H1 (cell line): ENCODE measurements around the gene SERP1. TPM values are rescaled to one million over a fixed set of nuclear protein-coding genes. Genes with fewer than 3 reads are reported as not detected.

Experiments
- CTCF ChIA-PET: fragments of 300-600 bp; sonication (Branson Sonifier 250); formaldehyde crosslinking; loops from one replicate; lab custom pipeline; 2021; ENCODE audit not compliant: partially characterized antibody; lab: Charles Lee
- POLR2A ChIA-PET: fragments of 300-600 bp; sonication (Branson Sonifier 250); formaldehyde crosslinking; loops from one replicate; lab custom pipeline; 2021; ENCODE audit warnings: inconsistent platforms; ENCODE audit not compliant: partially characterized antibody; lab: Charles Lee
- DNase-seq, 2 experiments: peaks; one replicate each; pipeline versions ENCODE4 v3.0.0 to v3.0.0-alpha.2; 2010 to 2022; ENCODE audit warnings: low spot score in 2 of 2, low read depth in 1 of 2, mixed read lengths in 1 of 2
- FAIRE-seq: peaks from 2 replicates; lab custom pipeline; 2011; peaks lifted over from hg19 to GRCh38; lab: Jason Lieb, UNC
- H2AFZ ChIP-seq: 2 replicates; pipeline ENCODE4 v1.8.1; 2012; ENCODE audit warnings: low read length, inconsistent platforms
- H2AK5ac ChIP-seq: 2 replicates; pipeline ENCODE4 v1.6.1; 2013; ENCODE audit warnings: low read depth, low read length
- H2BK120ac ChIP-seq: replicated peaks from 2 replicates; pipeline ENCODE3; 2013; ENCODE audit warnings: low read depth, low read length, inconsistent platforms
- H2BK12ac ChIP-seq: 2 replicates; pipeline ENCODE4 v1.6.1; 2013; ENCODE audit warnings: low read depth, low read length
- H2BK15ac ChIP-seq: 2 replicates; pipeline ENCODE4 v1.6.1; 2013; ENCODE audit warnings: low read length
- H2BK20ac ChIP-seq: 2 replicates; pipeline ENCODE4 v1.6.1; 2013; ENCODE audit warnings: low read length
- H2BK5ac ChIP-seq: 2 replicates; pipeline ENCODE4 v1.6.1; 2013; ENCODE audit warnings: low read depth, low read length
- H3K14ac ChIP-seq: 2 replicates; pipeline ENCODE4 v1.6.1; 2013; ENCODE audit warnings: inconsistent platforms; ENCODE audit not compliant: insufficient read length
- H3K18ac ChIP-seq: 2 replicates; pipeline ENCODE4 v1.6.1; 2013; ENCODE audit warnings: low read length; ENCODE audit errors: extremely low read depth
- H3K23ac ChIP-seq: 2 replicates; pipeline ENCODE4 v1.6.1; 2013; ENCODE audit warnings: inconsistent platforms; ENCODE audit not compliant: insufficient read length
- H3K23me2 ChIP-seq: 2 replicates; pipeline ENCODE4 v1.6.1; 2013; ENCODE audit warnings: low read depth, low read length
- H3K27ac ChIP-seq: 2 replicates; pipeline ENCODE4 v1.6.1; 2011; ENCODE audit warnings: low read depth, low read length, inconsistent platforms
- H3K27me3 ChIP-seq, 4 experiments: replicated peaks in 1 of 4; 1 replicate in 1 of 4; 2 replicates in 3 of 4; pipeline versions ENCODE4 v1.6.1 to v1.8.1; 2011 to 2013; ENCODE audit warnings: low read length in 3 of 4, mild to moderate bottlenecking in 3 of 4, inconsistent platforms in 2 of 4, mixed read lengths in 2 of 4, moderate library complexity in 1 of 4; ENCODE audit not compliant: control insufficient read depth in 3 of 4, insufficient read depth in 3 of 4; ENCODE audit errors: extremely low read depth in 1 of 4
- H3K36me3 ChIP-seq, 4 experiments: 2 replicates each; pipeline versions ENCODE4 v1.6.1 to v1.8.1; 2011 to 2013; ENCODE audit warnings: mild to moderate bottlenecking in 4 of 4, low read length in 3 of 4, moderate library complexity in 2 of 4, control low read depth in 1 of 4, inconsistent platforms in 1 of 4; ENCODE audit not compliant: insufficient read depth in 4 of 4, control insufficient read depth in 2 of 4
- H3K4ac ChIP-seq: replicated peaks from 2 replicates; pipeline ENCODE3; 2013; ENCODE audit warnings: low read length, low read depth, mixed read lengths, inconsistent platforms; ENCODE audit not compliant: insufficient read length
- H3K4me1 ChIP-seq, 4 experiments: replicated peaks in 1 of 4; 1 replicate in 1 of 4; 2 replicates in 3 of 4; pipeline versions ENCODE4 v1.6.1 to v1.8.1; 2011 to 2013; ENCODE audit warnings: low read length in 3 of 4, inconsistent platforms in 2 of 4, mixed read lengths in 1 of 4; ENCODE audit not compliant: insufficient read depth in 4 of 4, control insufficient read depth in 3 of 4
- H3K4me2 ChIP-seq, 2 experiments: 2 replicates each; pipeline versions ENCODE4 v1.6.1 to v1.8.1; 2011 to 2013; ENCODE audit warnings: low read depth in 2 of 2, low read length in 2 of 2, control low read depth in 1 of 2, inconsistent platforms in 1 of 2, mild to moderate bottlenecking in 1 of 2; ENCODE audit not compliant: insufficient read depth in 1 of 2
- H3K4me3 ChIP-seq, 4 experiments: fragments of 200-600, 300-600 bp in 1 of 4; sonication (generic), shearing (Covaris generic), sonication (Bioruptor Twin) in 1 of 4; 2 replicates each; pipeline versions ENCODE4 v1.5.1 to v1.8.1; 2011 to 2016; ENCODE audit warnings: low read length in 4 of 4, low read depth in 3 of 4, control low read depth in 2 of 4, inconsistent platforms in 2 of 4, mild to moderate bottlenecking in 2 of 4, mixed read lengths in 1 of 4, moderate library complexity in 1 of 4; ENCODE audit not compliant: insufficient read depth in 2 of 4; ENCODE audit errors: extremely low read depth in 1 of 4
- H3K56ac ChIP-seq: replicated peaks from 2 replicates; pipeline ENCODE3; 2013; ENCODE audit warnings: low read depth, mild to moderate bottlenecking, mixed read lengths, low read length, inconsistent platforms; ENCODE audit not compliant: insufficient read length
- H3K79me1 ChIP-seq: 2 replicates; pipeline ENCODE4 v1.6.1; 2013; ENCODE audit warnings: low read depth, low read length, control low read depth
- H3K79me2 ChIP-seq, 2 experiments: 2 replicates each; pipeline versions ENCODE4 v1.6.1 to v1.8.1; 2012 to 2013; ENCODE audit warnings: low read length in 2 of 2, mild to moderate bottlenecking in 2 of 2, inconsistent platforms in 1 of 2; ENCODE audit not compliant: insufficient read depth in 2 of 2, control insufficient read depth in 1 of 2
- H3K9ac ChIP-seq, 4 experiments: replicated peaks in 1 of 4; 1 replicate in 1 of 4; 2 replicates in 3 of 4; pipeline versions ENCODE4 v1.6.1 to v1.8.1; 2011 to 2013; ENCODE audit warnings: low read depth in 3 of 4, low read length in 3 of 4, control low read depth in 2 of 4, mild to moderate bottlenecking in 2 of 4, moderate library complexity in 2 of 4, inconsistent platforms in 1 of 4; ENCODE audit errors: extremely low read depth in 1 of 4
- H3K9me3 ChIP-seq, 2 experiments: 2 replicates each; pipeline versions ENCODE4 v1.6.1 to v1.8.1; 2012 to 2013; ENCODE audit warnings: mild to moderate bottlenecking in 2 of 2, moderate library complexity in 2 of 2, control low read depth in 1 of 2, inconsistent platforms in 1 of 2, low read depth in 1 of 2, low read length in 1 of 2, mixed read lengths in 1 of 2; ENCODE audit not compliant: insufficient read depth in 2 of 2
- H4K20me1 ChIP-seq, 2 experiments: replicated peaks in 1 of 2; 2 replicates each; pipeline versions ENCODE3 to v1.8.1; 2011 to 2013; ENCODE audit warnings: inconsistent platforms in 2 of 2, low read length in 2 of 2, mild to moderate bottlenecking in 1 of 2; ENCODE audit not compliant: insufficient read depth in 2 of 2, control insufficient read depth in 1 of 2
- H4K5ac ChIP-seq: 2 replicates; pipeline ENCODE4 v1.6.1; 2013; ENCODE audit warnings: low read length, low read depth, mixed read lengths, inconsistent platforms; ENCODE audit not compliant: insufficient read length
- H4K8ac ChIP-seq: 2 replicates; pipeline ENCODE4 v1.8.0; 2013; ENCODE audit warnings: mild to moderate bottlenecking, moderate library complexity, low read length, inconsistent platforms; ENCODE audit not compliant: insufficient read depth; ENCODE audit errors: extremely low read depth
- H4K91ac ChIP-seq: replicated peaks from 2 replicates; pipeline ENCODE3; 2013; ENCODE audit warnings: low read length, mixed read lengths, inconsistent platforms; ENCODE audit not compliant: insufficient read length
- CEBPB ChIP-seq: IDR thresholded peaks from 2 replicates; pipeline ENCODE4 v1.6.1; 2012; ENCODE audit warnings: low read depth, low read length
- CREB1 ChIP-seq: IDR thresholded peaks from 2 replicates; pipeline ENCODE4 v1.6.1; 2012; ENCODE audit warnings: inconsistent platforms
- POLR2AphosphoS5 ChIP-seq: IDR thresholded peaks from 2 replicates; pipeline ENCODE4 v1.6.1; 2011; ENCODE audit warnings: low read depth, low read length
- RNF2 ChIP-seq: fragments of 200-900, 300-1000 bp; sonication (generic); IDR thresholded peaks from 2 replicates; pipeline ENCODE4 v1.7.1; 2016; ENCODE audit warnings: borderline replicate concordance, low read depth, mild to moderate bottlenecking, antibody characterized with exemption, low read length; ENCODE audit not compliant: poor library complexity, severe bottlenecking; ENCODE audit errors: missing control alignments
- ZNF274 ChIP-seq: IDR thresholded peaks from 2 replicates; pipeline ENCODE4 v1.7.0; 2012; ENCODE audit warnings: low read length, borderline replicate concordance; ENCODE audit errors: extremely low read depth
- WGBS, 2 experiments: shearing (Covaris generic) in 1 of 2; methylation state at CpG; one replicate each; pipeline versions ENCODE4 v1.1.6 to v1.1.7; 2013 to 2015; ENCODE audit warnings: low lambda C conversion rate in 2 of 2, mixed read lengths in 2 of 2, inconsistent platforms in 1 of 2, low coverage in 1 of 2, missing lambda C conversion rate in 1 of 2; ENCODE audit not compliant: insufficient replicate concordance in 2 of 2, insufficient coverage in 1 of 2, insufficient read length in 1 of 2; ENCODE audit errors: extremely low coverage in 1 of 2, missing lambda C conversion rate in 1 of 2; 5-methylcytosine and 5-hydroxymethylcytosine counted together
- polyA plus RNA-seq, 7 experiments: library from polyadenylated mRNA; depleted of rRNA in 3 of 7; stranded (reverse) in 5 of 7; unstranded in 2 of 7; fragments of >200 nt in 5 of 7; fragments of 200-250 nt in 2 of 7; gene quantifications; 1 replicate in 5 of 7; 2 replicates in 1 of 7; 4 replicates in 1 of 7; pipeline versions ENCODE4 v1.2.1 to v1.2.3, GENCODE V29; 2011 to 2013; ENCODE audit warnings: missing spikeins in 2 of 7, mixed read lengths in 2 of 7
- total RNA-seq: library from RNA; stranded (reverse); fragmentation: NEBNext Ultra II Directional; extraction: Animal tissue kit (Norgen Biotek cat#: 25700); gene quantifications from 2 replicates; pipeline ENCODE4 v1.2.1, GENCODE V29; 2021
- TF ChIP-seq, protein P1 (sequence below): IDR thresholded peaks from 2 replicates; pipeline ENCODE4 v1.6.1; 2012; ENCODE audit warnings: inconsistent platforms
- TF ChIP-seq, protein P2 (sequence below): IDR thresholded peaks from 2 replicates; pipeline ENCODE4 v1.6.1; 2011; ENCODE audit warnings: low read depth, mild to moderate bottlenecking, low read length; ENCODE audit not compliant: insufficient read depth

SERP1 gene
- total and polyA plus RNA-seq, 2 of the 8 experiments (the other 6 are each of a cell fraction or from before 2014, with no cell fraction given): 90.3 to 98.2 TPM

DNA sequence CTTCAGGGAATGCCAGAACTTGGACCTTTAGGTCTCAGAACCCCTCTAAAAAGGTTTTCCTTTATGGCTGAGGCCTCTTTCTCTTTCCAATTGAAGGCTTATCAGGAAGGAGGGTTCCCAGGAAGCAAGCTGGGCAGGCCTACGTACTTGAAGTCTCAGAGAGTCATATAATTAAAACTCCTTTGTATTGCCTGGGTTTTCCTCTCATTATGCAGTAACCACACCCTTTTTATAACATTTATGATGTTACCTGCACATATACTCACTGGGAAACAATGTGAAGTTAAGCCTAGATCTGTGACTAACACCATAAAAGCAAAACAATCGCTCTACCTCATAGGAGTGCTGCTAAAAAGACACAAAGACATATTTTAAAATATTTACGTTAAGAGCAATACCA is 27.3 kb downstream of the SERP1 start:
- Histone ChIP-seq H3K27ac (no peak overlapping the region), H3K79me1 (no peaks in the 10 kb centered on the region), H3K56ac (no peak overlapping the region), H3K18ac (no peak overlapping the region), H3K4me3 (no peak overlapping the region), H3K4me1 (no peaks in the 10 kb centered on the region), H2BK120ac (no peak overlapping the region), H3K23ac (no peak overlapping the region), H2AK5ac (no peak overlapping the region), H3K9me3 (peaks cover 0 to 11% of the 10 kb centered on the region in 2 experiments; a peak in 2 of 4 replicates), H4K20me1 (no peaks in the 10 kb centered on the region), H4K5ac (no peak overlapping the region), H3K9ac (no peak overlapping the region), H2AFZ (no peak overlapping the region), H3K14ac (no peak overlapping the region), H4K91ac (no peak overlapping the region), H3K27me3 (no peaks in the 10 kb centered on the region), H2BK20ac (no peak overlapping the region), H3K4me2 (no peak overlapping the region), H4K8ac (no peak overlapping the region), H3K23me2 (no peaks in the 10 kb centered on the region), H3K36me3 (no peaks in the 10 kb centered on the region), H2BK15ac (no peak overlapping the region), H3K4ac (no peak overlapping the region), H2BK12ac (no peak overlapping the region), H2BK5ac (no peak overlapping the region), H3K79me2 (no peaks in the 10 kb centered on the region)
- CTCF ChIA-PET: interaction anchor here (0.6 to 1.7 kb wide), 4 partner anchors 9 to 527 kb away, joined by 3 to 5 read pairs (median 4); no protein-coding TSS in a partner anchor
- POLR2A ChIA-PET: no interaction called here
- WGBS, 2 experiments: 100% methylated on average over 3 of the region's 3 CpGs; no CpG with 5 or more reads in 1 of the 2 experiments
- TF ChIP-seq RNF2 (no peak), ZNF274 (no peak), CREB1 (no peak), POLR2AphosphoS5 (no peak), CEBPB (no peak)
- TF ChIP-seq, protein P1, sequence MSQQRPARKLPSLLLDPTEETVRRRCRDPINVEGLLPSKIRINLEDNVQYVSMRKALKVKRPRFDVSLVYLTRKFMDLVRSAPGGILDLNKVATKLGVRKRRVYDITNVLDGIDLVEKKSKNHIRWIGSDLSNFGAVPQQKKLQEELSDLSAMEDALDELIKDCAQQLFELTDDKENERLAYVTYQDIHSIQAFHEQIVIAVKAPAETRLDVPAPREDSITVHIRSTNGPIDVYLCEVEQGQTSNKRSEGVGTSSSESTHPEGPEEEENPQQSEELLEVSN: no peak
- TF ChIP-seq, protein P2, sequence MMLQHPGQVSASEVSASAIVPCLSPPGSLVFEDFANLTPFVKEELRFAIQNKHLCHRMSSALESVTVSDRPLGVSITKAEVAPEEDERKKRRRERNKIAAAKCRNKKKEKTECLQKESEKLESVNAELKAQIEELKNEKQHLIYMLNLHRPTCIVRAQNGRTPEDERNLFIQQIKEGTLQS: no peak
- FAIRE-seq (no peak), DNase-seq (no peak)
